Stimulated activated CD8-positive, alpha-beta memory T cell treated with anti-CD3 and anti-CD28 coated beads, Interleukin-15, amount 100 ng/mL, for 48 hours (primary cell): ENCODE data around the gene TICAM2.

Experiments
- DNase-seq, 2 donors: peaks; one replicate each; pipeline ENCODE4 v3.0.0-alpha.2; 2020; ENCODE audit warnings: low read depth in 2 of 2

TICAM2 gene

GRCh38 chr5:115607935-115608334 is 5.7 kb upstream of the TICAM2 start:
- no peak for DNase-seq

GRCh38 chr5:115605436-115605835 is 3.2 kb upstream of the TICAM2 start:
- DNase-seq: no peak

DNA sequence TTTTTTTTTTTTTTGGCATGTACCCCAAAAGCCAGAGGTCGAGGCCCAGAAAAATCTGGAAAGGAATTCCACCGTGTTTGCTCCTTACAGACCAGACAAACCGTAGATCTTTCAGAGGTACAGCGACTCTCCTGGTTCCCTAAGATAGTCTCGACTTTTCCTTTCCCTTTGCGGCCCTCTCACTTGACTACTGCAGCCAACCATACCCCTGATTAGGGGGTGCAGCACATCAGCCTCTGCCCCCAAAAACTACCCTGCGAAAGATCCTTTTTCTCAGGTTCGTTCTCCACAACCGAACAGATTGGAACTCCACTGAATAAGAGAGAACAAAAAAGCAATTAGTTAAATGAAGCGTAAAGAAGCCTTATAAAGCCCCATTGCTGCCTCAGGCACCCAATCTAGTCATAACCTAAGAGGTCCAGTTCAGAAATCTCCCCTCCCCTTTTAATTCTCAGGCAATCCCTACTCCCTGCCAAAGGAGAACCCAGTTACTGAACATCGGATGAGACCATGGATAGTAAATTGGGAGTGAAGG is 379 bp upstream of the TICAM2 start:
- no peak for DNase-seq

DNA sequence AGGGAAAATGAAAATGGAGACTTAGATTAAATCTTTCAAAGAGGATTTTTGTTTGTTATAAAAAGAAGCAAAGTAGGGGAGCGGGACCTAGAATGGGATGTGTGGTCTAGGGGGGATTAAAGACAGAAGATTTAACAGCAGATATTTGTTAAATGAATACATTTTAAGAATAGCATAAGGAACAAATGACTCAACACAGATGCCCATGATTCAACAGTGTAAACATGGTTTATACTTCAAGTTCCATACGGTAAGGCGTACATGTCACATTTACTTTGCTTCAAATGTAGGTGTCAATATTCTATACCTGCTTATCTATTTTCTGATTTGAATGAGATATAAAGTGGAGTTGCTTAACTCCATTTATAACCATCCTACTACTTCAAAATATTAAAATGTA is 1.5 kb downstream of the TICAM2 start:
- DNase-seq: no peak

GRCh38 chr5:115599924-115600323 is 2.4 kb downstream of the TICAM2 start:
- no peak for DNase-seq

- DNase-seq: no peak
These were observed 2.8 kb downstream of the TICAM2 start for GRCh38 chr5:115599502-115599901.

DNA sequence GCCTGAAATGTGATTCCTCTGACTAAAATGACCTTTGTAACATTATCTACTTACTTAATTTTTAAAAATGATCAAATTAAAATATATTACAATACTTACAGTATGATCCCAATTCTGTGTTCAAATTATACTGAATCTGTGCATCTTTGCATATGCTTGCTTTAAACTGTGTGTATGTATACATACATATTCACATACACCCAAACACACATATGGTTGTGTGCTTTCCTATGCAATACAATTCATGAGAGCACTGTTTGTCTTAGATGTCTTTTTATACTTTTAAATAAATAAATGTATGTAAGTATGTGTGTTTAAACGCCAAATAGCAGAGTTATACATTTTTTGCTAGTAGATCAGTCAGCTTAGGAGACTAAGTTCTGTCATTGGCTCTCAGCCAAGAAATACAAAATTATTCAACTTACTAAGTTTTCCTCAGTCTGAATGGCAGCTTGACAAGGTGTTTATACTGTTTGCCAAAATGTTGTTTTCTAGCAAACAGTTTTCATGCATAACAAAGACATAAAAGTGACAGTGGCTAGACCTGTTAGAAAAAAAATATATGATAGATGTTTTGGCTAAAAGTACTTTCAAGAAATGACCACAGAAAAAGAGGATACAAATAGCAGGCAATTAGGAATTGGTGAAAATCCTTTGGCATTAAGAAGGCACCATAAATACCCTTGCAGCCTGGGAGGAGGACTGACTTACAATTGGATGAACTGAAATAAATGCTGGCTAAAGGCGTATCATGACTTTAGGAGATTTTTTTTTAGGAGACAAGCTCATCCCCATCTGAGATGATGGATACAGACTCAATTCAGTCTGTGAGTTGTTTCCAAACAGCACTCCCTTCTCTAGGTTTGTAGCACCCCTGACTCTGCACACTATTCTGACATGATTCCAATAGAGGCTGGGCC is 7.9 kb downstream of the TICAM2 start:
- no peak for DNase-seq

DNA sequence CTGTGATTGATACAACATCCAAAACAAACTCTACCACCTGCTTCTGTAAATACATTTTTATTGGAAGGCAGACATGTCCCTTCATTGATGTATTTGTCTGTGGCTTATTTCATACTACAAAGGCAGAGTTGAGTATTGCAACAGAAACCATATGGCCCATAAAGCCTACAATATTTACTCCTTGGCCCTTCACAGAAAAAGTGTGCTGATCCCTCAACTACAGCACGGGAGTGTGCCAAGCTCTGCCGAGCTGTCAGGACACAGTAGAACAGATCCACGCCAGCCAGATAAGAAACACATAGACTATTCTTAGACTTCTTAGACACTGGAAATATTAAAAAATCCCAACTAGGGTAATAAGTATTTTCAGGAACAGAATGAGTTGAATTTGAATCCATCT is 13.2 kb downstream of the TICAM2 start:
- no peak for DNase-seq

- DNase-seq: no peak
These were observed 13.6 kb downstream of the TICAM2 start for GRCh38 chr5:115588640-115589039.

DNA sequence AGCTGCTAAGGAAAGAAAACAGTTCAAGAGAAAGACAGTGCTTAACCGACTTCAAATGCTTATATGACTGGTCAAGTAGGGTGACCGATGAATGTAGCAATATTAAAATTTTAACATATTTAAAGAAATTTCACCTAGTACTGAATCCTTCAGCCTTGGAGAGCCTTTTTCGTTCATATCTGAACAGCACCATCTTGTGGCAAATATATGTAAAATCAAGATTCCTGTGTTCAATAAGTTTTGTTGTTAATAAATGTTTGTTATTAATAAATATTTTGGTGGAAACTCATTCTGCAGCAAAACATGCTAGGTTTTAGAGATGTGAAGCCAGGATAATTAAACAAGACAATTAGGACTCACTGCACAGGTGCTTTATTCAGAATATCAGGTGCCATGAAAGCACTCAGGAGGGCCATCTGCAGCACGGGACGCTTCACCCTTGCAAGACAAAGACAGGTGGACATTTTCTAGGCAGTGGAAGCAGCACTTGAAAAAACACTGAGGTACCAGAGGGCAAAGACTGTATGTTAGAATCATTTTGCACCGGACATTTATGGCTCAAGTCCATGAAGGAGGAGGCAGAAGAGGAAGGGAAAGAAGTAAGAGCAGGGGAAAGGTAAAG is 15.6 kb downstream of the TICAM2 start:
- DNase-seq: no peak

DNA sequence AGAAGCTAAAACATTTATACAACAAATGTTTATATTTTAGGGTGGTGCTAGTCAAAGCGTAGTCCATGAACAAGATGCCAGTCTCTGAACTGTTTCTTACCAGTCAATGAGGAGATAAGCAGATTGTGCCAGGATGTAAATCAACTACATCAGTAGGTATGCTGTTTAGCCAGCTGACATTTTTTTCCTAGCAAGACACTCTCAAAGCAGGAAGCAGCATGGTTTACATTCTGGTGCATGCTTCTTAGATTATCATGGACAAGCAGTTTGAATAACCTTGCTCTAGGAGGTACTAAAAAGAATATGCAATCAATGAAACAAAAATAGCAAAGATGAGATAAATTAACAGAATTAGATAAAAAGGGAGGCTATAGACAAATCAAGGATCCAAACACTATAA is 17.0 kb downstream of the TICAM2 start:
- DNase-seq: no peak

GRCh38 chr5:115584501-115584900 is 17.8 kb downstream of the TICAM2 start:
- DNase-seq: no peak

GRCh38 chr5:115583474-115583873 is 18.8 kb downstream of the TICAM2 start:
- DNase-seq: no peak

DNA sequence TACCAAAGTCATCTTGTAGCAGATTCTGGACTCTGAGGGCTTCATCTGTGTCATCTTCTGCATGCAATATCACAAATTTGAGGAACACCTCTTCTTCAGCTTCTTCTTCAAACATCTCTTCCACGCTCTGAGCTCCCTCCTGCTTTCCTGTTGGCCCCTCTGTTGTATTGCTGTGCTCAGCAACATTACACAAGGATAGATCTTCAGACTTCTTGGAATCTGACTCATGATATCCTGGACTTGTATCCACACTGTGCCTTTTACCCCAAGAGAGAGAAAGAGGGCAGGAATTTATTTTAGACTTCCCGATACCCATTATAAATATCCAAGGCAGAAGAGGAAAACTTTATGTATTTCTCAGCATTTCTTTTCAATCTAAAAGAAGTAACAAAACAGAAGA is 21.3 kb downstream of the TICAM2 start:
- no peak for DNase-seq

DNA sequence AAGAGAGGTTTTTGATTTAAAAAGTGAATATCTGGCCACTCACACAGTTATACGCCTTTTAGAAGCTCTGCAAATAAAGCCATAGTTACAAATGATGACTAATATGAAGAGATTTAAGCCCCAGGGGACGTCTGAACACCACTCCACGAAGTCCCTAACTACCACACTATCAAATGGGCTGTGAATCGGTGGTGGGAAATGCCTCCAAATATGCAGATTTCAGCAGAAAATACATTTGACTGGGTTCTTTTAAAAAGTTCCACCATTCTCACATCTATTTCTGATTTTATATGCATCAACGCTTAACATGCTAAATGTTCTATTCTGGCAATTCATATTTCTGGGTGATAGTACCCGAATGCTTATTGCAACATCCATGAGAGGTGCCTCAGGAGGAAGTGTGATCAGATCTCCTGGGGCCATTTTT is 22.5 kb downstream of the TICAM2 start:
- no peak for DNase-seq

DNA sequence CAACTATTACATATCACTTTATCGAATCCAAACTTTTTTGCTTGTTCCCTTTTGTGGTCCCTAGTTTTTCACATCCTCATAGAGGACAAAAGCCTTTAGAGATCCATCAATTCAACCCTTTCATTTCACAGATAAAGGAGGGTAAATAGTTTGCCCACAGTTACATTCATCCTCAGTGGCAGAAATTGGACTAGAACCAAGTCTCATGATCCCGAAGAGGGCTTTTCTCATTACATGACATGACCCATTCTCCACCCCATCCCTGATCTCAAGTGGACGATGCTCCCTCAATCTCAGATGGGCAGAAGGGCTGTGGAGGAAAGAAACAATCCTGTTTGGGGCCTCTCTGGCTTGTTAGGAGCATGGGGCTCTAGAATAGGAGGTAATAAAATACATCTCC is 23.1 kb downstream of the TICAM2 start:
- no peak for DNase-seq

- no peak for DNase-seq
These were observed 23.6 kb downstream of the TICAM2 start for GRCh38 chr5:115578657-115579056.

DNA sequence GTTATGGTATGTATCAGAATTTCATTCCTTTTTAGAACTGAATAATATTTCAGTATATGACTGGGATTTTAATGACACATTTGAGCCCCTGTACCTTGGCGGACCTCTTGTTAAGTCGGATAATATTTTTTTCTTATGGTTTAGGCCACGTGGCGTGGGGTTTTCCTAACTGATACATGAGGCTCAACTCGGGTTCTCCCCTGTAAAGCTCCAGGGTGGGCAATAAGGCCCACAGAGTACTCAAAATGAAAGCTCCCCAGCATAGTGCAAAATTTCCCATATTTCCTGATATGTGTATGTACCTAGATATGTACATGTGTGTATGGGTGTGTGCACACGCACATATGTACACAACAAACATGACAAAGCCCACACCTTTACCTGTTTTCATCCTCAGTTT is 24.5 kb downstream of the TICAM2 start:
- no peak for DNase-seq

- no peak for DNase-seq
These were observed 24.9 kb downstream of the TICAM2 start for GRCh38 chr5:115577329-115577728.

DNA sequence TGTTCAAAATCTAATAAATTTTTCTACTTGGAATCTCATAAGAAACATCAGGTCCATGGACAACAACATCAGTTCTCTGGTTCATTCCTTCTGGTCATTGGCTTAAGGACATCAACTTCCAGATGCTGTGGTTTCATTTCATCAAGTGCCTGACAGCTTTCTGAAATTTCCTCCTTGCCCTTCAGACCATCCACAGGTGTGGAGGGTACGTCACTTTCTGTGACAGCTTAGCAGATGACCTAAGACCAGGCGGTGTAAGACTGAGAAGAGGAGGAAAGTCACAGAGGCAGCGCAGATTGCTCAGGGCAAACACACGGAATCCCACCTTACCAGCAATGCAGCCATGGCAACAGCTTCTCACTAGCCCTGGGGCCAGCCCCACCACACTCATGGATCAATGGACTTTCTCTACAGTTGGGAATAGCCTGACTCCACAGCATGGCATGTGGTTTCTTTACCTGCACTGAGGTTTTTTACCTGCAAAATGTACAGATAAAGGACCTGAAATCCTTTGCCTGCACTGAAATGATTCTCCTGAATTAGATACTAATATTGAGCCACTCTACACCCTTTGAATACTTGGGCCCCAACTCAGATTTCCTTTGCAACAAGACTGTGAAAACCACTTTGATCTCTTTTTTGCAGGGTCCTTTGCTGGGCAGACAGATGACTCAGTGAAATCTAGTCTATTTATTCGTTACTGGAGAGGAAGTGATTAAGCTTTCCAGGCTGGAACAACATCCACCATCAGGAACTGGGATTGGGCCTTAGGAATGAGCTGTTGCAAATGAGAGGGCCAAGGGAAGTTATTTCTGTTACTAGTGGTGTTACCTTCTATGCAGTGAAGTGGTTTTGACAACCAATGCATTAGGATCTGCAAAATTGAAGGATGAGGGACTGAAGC is 26.9 kb downstream of the TICAM2 start:
- no peak for DNase-seq

DNA sequence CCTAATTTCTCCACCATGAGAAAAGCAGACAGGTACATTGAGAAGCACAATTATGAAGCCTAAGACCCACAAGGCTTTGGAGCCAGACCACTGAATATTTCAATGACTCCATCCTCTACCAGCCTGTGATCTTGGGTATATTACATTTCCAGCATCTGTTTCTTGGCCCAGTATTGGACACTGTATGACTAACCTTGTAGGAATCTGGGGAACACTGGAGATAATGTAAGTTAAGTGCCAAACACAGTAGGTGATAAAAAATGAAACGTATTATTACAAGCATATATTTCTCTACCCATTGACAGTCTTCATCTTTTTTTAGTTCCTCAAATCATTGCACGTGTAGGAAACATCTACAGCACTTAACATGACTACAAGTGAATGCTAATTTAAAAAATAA is 29.1 kb downstream of the TICAM2 start:
- DNase-seq: no peak

DNA sequence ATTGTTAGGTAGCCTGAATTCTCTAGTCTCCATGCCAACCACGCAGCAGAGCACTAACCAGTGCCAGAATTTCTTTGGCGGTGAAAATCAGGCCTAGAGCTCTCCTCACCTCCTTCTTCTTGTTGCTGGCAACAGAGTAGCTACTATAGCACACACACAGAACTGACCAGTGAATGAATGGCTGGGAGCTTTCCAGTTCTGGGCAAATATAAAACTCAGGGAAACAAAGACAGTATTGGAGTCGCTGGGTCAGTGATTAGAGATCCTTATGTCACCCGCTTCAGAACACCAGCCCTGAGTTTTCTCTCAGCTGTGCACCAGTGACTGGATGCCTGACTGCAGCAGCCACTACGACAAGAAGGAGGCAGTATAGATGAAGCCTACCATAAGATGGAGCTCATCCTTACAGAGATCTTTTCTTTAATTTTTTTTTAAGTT is 30.8 kb downstream of the TICAM2 start:
- DNase-seq: no peak
